GM13977 (cell line): ENCODE data around the gene VPS13C.

Experiments used
- DNase-seq: peaks from one replicate; pipeline ENCODE4 v3.0.0; 2012; ENCODE audit warnings: low spot score
- CTCF ChIP-seq: IDR thresholded peaks from 2 replicates; pipeline ENCODE4 v1.5.1; 2012; ENCODE audit warnings: mild to moderate bottlenecking, control low read depth; ENCODE audit not compliant: insufficient read depth; ENCODE audit errors: extremely low read depth, missing control alignments
- in situ Hi-C: fragments of 300-500 bp; cut with MboI; formaldehyde crosslinking; loops from one replicate; pipeline ENCODE4 v1.12.0; 2022; ENCODE audit warnings: low sequenced_read_pairs, low pct_unique_long_range_greater_than_20kb, mixed read lengths, inconsistent platforms; ENCODE audit not compliant: unreplicated experiment

VPS13C gene

GRCh38 chr15:61951949-61952348 lies 108.3 kb downstream of the VPS13C start:
- in situ Hi-C loops = no loop called here
- no peak for DNase-seq
- no peak for TF ChIP-seq CTCF

- DNase-seq = no peak
- TF ChIP-seq CTCF = no peak
- in situ Hi-C loops = no loop called here
Observed at GRCh38 chr15:61946778-61947177, 113.5 kb downstream of the VPS13C start.

- in situ Hi-C loops = no loop called here
- TF ChIP-seq CTCF = no peak
- no peak for DNase-seq
Observed at GRCh38 chr15:61943992-61944391, 116.3 kb downstream of the VPS13C start.

- TF ChIP-seq CTCF = no peak
- in situ Hi-C loops = no loop called here
- no peak for DNase-seq
Observed at GRCh38 chr15:61938249-61938648, 122.0 kb downstream of the VPS13C start.

- TF ChIP-seq CTCF = no peak
- in situ Hi-C loops = no loop called here
- no peak for DNase-seq
Observed at GRCh38 chr15:61936528-61937195, 123.6 kb downstream of the VPS13C start.

- TF ChIP-seq CTCF = no peak
- DNase-seq = no peak
- in situ Hi-C loops = no loop called here
Observed at GRCh38 chr15:61935493-61935892, 124.8 kb downstream of the VPS13C start.

- in situ Hi-C loops = no loop called here
- TF ChIP-seq CTCF = no peak
- no peak for DNase-seq
Observed at GRCh38 chr15:61929452-61929851, 130.8 kb downstream of the VPS13C start.
